Naive B cell (primary cell): ENCODE data around the gene CKAP2L. TPM values are rescaled to one million over a fixed set of nuclear protein-coding genes. Genes with fewer than 3 reads are reported as not detected.

Experiments used
- ATAC-seq, 2 donors: fragments of 150-1000 bp; cut with Tn5 transposase; 2 replicates each; pipeline ENCODE4 v1.10.0; 2021; ENCODE audit warnings: low read depth in 2 of 2, mild to moderate bottlenecking in 2 of 2, moderate library complexity in 2 of 2
- DNase-seq: peaks from one replicate; pipeline ENCODE4 v3.0.0; 2022
- H3K27ac Mint-ChIP-seq, 6 donors: one replicate each; pipeline ENCODE4 v1.8.0; 2020 to 2022; ENCODE audit warnings: mild to moderate bottlenecking in 6 of 6, mixed read lengths in 6 of 6, moderate library complexity in 5 of 6, inconsistent platforms in 2 of 6
- H3K27me3 Mint-ChIP-seq, 3 donors: one replicate each; pipeline ENCODE4 v1.8.0; 2021 to 2022; ENCODE audit warnings: mixed read lengths in 3 of 3, mild to moderate bottlenecking in 1 of 3
- H3K36me3 Mint-ChIP-seq, 2 donors: one replicate each; pipeline ENCODE4 v1.8.0; 2020 to 2022; ENCODE audit warnings: mixed read lengths in 2 of 2, inconsistent platforms in 1 of 2, mild to moderate bottlenecking in 1 of 2
- H3K4me1 Mint-ChIP-seq, 3 donors: one replicate each; pipeline ENCODE4 v1.8.0; 2020 to 2022; ENCODE audit warnings: mixed read lengths in 3 of 3, inconsistent platforms in 1 of 3, mild to moderate bottlenecking in 1 of 3, moderate library complexity in 1 of 3
- H3K4me3 Mint-ChIP-seq, 8 donors: one replicate each; pipeline ENCODE4 v1.8.0; 2020 to 2022; ENCODE audit warnings: mild to moderate bottlenecking in 8 of 8, mixed read lengths in 8 of 8, moderate library complexity in 8 of 8, inconsistent platforms in 2 of 8
- H3K9me3 Mint-ChIP-seq, 7 donors: one replicate each; pipeline ENCODE4 v1.8.0; 2020 to 2022; ENCODE audit warnings: mixed read lengths in 7 of 7, mild to moderate bottlenecking in 5 of 7, inconsistent platforms in 2 of 7, moderate library complexity in 1 of 7
- polyA plus RNA-seq, 6 donors: library from polyadenylated mRNA; unstranded; fragments of 300-500 nt; fragmentation: Illumina TruSeq; gene quantifications; one replicate each; pipeline ENCODE4 v1.2.3, GENCODE V29; 2021; ENCODE audit warnings: low read depth in 6 of 6

Gene CKAP2L
- polyA plus RNA-seq, 6 donors from 2014 or later: 0.16 TPM; not detected in 5

DNA sequence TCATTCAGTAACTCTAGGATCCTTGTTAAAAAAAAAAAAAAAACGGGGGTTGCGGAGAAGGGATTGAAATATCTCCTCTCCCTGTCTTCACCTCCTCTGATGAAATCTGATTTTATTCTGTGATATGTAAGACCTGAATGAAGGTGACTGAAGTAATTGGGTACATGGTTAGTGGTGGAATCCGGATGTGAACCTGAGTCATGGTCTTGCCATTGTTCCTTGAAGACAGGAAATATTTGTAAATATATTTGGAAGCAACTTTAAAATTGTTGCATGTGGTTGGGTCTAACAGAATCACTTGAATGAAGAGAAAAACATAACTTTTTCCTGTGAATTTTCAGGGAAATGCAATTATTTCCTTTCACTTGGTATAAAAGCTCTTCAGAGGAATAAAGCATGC is 22.9 kb upstream of the CKAP2L start:
- ATAC-seq (no peak), DNase-seq (no peak)
- no peak overlapping the region for H3K4me3 Mint-ChIP-seq
- no peaks in the 10 kb centered on the region for H3K9me3 Mint-ChIP-seq
- no peak overlapping the region for H3K27ac Mint-ChIP-seq
- H3K4me1 Mint-ChIP-seq: peaks cover 22 to 35% (median 23%) of the 10 kb centered on the region in 3 donors
- no peaks in the 10 kb centered on the region for H3K36me3 Mint-ChIP-seq
- H3K27me3 Mint-ChIP-seq: no peaks in the 10 kb centered on the region

DNA sequence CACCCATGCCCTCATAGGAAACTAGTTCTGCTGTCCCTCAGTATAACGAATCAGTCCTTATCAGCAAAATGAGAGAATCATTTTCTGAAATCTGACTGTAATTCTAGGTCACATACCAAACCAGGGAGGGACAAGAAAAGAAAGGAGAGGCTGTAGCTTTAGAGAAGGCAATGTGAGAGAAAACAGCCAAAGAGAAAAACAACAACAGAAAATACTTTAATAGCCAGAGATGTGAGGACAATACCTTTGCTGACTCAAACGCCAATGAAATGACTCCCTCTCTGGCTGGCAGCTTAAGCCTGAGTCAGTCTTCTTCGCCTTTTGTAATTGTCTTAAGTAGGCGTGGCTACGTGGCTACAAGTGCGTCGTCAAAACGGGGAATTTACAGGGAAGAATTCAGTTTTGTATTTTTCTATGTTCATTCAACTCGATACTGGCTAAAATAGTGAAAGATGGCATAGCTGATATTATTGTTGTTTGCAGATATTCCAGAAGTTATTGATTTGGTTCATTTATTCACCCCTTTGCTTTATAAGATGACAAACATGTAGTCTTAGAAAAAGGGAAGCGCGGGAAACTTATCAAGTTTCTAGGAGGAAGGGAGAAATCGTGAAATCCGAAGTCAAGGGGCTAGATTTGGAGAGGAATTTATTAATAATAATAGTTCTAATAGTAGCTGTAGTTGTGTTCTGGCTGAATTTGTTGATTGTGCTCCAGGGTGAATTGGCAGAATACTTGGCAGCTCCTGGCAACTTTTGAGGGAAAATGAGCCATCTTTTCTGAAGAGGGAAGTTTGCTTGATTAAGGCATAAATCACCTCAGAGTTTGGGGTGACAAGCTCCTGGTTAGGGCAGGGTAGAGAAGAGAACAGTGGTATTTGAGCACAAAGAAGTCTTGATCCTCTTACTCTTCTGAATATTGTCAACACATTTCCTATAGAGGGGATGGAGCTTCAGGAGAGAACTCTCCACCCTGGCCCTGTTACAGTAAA is 20.1 kb upstream of the CKAP2L start, which contains the start of gene IL1A:
Gene IL1A, minus strand, starts transcription at position 295 of the 991 bp plus-strand sequence. CDS start 723 bp downstream, outside the sequence.
- peak within 1 kb of the TSS in 7 of 8 donors; percentile 3 to 51 (median 32) for H3K4me3 Mint-ChIP-seq
- peak within 1 kb of the TSS in 2 of 6 donors; percentile 13 to 51 for H3K27ac Mint-ChIP-seq
- no peaks in the 10 kb centered on the region for H3K36me3 Mint-ChIP-seq
- peaks cover 32 to 40% (median 32%) of the 10 kb centered on the region in 3 donors for H3K4me1 Mint-ChIP-seq
- H3K27me3 Mint-ChIP-seq: no peaks in the 10 kb centered on the region
- ATAC-seq (peak; percentile 24 to 53), DNase-seq (no peak)
- H3K9me3 Mint-ChIP-seq: no peaks in the 10 kb centered on the region

DNA sequence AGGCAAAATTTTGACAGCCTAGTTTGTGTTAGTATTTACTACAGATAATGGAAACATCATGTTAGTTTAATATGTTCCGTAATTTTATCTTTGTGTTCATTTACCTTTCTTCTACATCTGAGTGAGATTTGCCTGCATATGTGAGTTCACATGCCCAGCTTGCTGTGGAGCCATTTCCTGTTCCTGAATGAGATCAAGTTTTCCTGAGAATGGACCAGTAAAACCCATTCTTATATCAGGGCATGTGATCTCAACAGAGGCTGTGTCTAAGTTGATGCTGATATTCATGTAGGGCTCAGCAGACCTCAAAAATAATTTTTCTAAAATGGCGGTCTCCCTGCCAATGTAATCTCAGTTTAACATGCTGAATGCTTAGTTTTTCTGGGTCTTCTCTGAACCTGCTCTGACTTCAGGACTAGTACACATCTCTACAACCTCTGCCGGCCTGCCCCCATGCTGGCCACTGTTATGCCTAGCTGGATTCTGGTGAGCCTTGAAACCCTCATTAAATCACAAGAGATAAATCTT is 18.8 kb upstream of the CKAP2L start:
- H3K4me3 Mint-ChIP-seq: peak overlapping the region in 2 of 8 donors; percentile 32 to 42
- no peak for DNase-seq
- H3K27ac Mint-ChIP-seq: peak overlapping the region in 2 of 6 donors; percentile 13 to 51
- H3K27me3 Mint-ChIP-seq: no peaks in the 10 kb centered on the region
- no peaks in the 10 kb centered on the region for H3K36me3 Mint-ChIP-seq
- H3K4me1 Mint-ChIP-seq: peaks cover 31 to 34% (median 32%) of the 10 kb centered on the region in 3 donors
- H3K9me3 Mint-ChIP-seq: no peaks in the 10 kb centered on the region
- ATAC-seq: no peak

DNA sequence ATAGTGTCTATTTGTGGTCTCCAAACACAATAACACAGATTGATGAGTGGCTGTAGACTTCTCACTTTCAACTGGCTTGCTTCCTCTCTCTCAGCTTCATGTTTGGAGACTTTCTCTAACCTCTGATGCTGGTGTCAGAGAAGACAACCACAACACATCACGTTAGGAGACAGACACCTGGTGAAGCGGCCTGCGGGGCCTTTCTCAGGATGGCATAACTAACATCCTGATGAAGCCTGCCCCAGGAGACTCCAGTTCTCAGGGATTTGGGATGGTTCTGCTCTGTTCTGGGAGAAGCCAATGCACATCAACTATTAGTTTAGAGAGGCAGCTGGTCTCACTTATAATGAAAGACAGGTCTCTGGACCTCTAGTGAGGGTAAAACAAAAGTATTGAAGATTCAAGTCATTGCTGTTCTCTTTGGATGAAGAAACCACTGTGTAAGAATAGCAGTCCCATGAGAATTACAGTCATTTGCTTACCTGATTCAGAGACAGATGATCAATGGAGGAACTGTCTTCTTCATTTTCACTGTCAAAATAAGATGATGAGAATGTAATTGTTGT is 17.9 kb upstream of the CKAP2L start:
- Mint-ChIP-seq H3K27me3 (peaks cover 0 to 7% (median 4%) of the 10 kb centered on the region in 3 donors), H3K4me1 (peaks cover 26 to 29% (median 28%) of the 10 kb centered on the region in 3 donors), H3K36me3 (peaks cover 0 to under 1% of the 10 kb centered on the region in 2 donors), H3K27ac (peak overlapping the region in 3 of 6 donors; percentile 35 to 68 (median 57)), H3K9me3 (no peaks in the 10 kb centered on the region), H3K4me3 (peak overlapping the region in 2 of 8 donors; percentile 25 to 29)
- DNase-seq (no peak), ATAC-seq (peak; percentile 51 to 78)

DNA sequence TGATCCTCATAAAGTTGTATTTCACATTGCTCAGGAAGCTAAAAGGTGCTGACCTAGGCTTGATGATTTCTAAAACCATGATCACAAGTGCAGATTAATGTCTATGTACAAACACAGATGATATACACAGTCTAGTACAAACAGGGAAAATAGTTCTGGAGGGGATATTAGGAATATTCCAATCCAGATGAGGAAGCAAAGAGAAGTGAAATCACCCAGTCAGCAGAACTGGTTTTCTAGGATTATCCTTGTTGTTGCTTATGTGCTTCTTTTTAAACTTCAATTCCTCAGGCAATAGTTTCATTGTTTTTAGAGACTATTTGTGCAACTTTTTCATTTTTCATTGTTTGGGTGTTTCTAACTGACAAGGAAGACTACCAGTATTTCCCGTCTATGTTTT is 15.2 kb upstream of the CKAP2L start:
- Mint-ChIP-seq H3K27me3 (peaks cover 6 to 22% (median 10%) of the 10 kb centered on the region in 3 donors), H3K4me1 (peaks cover 29 to 32% (median 31%) of the 10 kb centered on the region in 3 donors), H3K9me3 (no peaks in the 10 kb centered on the region), H3K4me3 (no peak overlapping the region), H3K36me3 (peaks cover 0 to 6% of the 10 kb centered on the region in 2 donors), H3K27ac (no peak overlapping the region)
- DNase-seq (no peak), ATAC-seq (no peak)

DNA sequence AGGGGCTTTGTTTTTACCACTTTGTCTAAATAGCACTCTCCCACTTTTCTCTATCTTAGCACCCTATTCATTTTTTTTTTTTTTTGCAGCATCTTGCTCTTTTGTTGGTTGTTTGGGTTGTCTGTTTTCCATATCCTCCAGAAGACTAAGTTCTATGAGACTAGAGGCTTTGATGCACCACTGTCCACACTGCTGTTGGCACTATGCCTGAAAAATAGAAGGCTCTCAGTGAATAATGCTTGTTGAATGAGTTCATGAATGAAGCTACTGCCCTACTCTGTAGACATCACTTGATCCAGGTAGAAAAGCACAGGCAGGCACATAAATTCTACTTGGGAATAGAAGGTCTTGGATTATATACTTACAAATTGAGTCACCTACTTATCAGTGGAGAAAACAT is 12.6 kb upstream of the CKAP2L start:
- Mint-ChIP-seq H3K4me3 (no peak overlapping the region), H3K4me1 (peaks cover 12 to 16% (median 15%) of the 10 kb centered on the region in 3 donors), H3K9me3 (no peaks in the 10 kb centered on the region), H3K27ac (peak overlapping the region in 2 of 6 donors; percentile 3 to 88), H3K27me3 (peaks cover 6 to 22% (median 10%) of the 10 kb centered on the region in 3 donors), H3K36me3 (peaks cover 0 to 6% of the 10 kb centered on the region in 2 donors)
- DNase-seq (no peak), ATAC-seq (no peak)

DNA sequence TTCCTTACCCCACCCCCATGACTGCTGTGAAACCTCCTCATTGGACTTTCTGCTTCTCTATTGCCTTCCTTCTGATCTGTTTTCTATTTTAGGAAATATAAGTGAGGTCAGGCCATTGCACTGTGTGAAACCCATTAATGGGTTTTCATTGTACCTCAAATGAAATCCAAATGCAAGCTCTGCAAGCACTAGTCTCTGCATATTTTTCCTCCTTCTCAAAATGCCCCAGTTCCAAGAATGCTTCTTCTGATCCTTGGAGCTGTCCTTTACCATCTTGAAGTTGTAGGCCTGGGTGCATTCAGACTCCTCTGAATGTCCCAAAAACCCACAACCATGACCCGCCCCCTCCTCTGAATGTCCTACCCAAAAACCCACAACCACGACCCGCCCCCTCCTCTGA is 11.7 kb upstream of the CKAP2L start:
- Mint-ChIP-seq H3K27me3 (peaks cover 6 to 22% (median 10%) of the 10 kb centered on the region in 3 donors), H3K4me1 (peaks cover 5 to 13% (median 8%) of the 10 kb centered on the region in 3 donors), H3K27ac (peak overlapping the region in 1 of 6 donors; percentile 36), H3K4me3 (no peak overlapping the region), H3K9me3 (no peaks in the 10 kb centered on the region), H3K36me3 (peaks cover 0 to 6% of the 10 kb centered on the region in 2 donors)
- no peak for DNase-seq
- ATAC-seq: no peak

DNA sequence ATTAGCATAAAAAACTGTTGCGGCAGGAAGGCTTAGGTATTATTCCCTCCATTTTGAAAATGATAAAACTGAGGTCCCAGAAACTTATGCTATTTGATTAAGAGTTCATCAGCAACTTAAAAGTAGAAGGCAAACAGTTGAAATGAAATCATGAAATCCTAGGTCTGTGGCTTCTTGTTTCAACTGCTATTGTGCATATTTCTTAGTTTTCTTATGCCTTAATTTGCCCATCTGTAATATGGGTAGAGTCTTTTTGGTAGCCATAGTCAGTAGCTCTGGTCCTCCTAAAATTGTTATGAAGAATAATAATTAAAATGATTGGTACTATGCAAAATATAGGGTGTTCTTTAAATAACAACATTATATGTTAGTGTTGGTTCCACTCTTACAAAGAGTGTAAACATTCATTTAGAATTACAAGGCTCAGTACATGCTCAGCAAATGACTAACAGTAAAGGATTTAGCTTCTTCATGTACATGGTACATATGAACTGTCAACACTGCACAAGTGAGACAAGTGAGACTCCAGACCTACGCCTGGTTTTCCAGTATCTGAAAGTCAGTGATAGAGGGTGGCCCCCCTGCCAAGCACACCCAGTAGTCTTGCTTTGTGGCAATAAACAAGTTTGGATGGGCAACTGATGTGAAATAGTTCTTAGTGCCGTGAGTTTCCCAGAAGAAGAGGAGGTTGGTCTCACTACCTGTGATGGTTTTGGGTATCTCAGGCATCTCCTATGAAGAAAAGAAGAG is 10.3 kb upstream of the CKAP2L start:
- Mint-ChIP-seq H3K4me3 (no peak overlapping the region), H3K27me3 (peaks cover 6 to 22% (median 10%) of the 10 kb centered on the region in 3 donors), H3K36me3 (peaks cover 0 to 6% of the 10 kb centered on the region in 2 donors), H3K27ac (no peak overlapping the region), H3K9me3 (no peaks in the 10 kb centered on the region), H3K4me1 (peaks cover 5 to 13% (median 8%) of the 10 kb centered on the region in 3 donors)
- ATAC-seq: no peak
- DNase-seq: no peak

DNA sequence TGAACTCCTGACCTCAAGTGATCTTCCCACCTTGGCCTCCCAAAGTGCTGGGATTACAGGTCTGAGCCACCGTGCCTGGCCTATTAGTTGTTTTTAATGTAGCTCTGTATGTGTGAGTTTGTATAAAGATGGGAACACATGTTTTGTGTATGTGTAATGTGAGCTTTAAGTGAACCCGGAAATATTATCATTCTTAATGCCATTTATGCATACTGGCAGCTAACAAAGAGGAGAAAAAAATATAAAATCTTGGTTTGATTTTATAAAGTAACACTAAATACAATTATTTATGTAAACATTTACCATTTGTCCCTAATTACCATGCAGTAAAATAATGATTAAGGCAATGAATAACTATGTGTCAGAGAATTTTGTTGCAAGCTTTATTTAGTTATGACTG is 9.1 kb upstream of the CKAP2L start:
- H3K4me1 Mint-ChIP-seq: peaks cover 8 to 16% (median 9%) of the 10 kb centered on the region in 3 donors
- H3K4me3 Mint-ChIP-seq: peak overlapping the region in 1 of 8 donors; percentile 23
- no peak for DNase-seq
- H3K27ac Mint-ChIP-seq: no peak overlapping the region
- peaks cover 6 to 22% (median 10%) of the 10 kb centered on the region in 3 donors for H3K27me3 Mint-ChIP-seq
- no peaks in the 10 kb centered on the region for H3K9me3 Mint-ChIP-seq
- ATAC-seq: no peak
- peaks cover 0 to 6% of the 10 kb centered on the region in 2 donors for H3K36me3 Mint-ChIP-seq

DNA sequence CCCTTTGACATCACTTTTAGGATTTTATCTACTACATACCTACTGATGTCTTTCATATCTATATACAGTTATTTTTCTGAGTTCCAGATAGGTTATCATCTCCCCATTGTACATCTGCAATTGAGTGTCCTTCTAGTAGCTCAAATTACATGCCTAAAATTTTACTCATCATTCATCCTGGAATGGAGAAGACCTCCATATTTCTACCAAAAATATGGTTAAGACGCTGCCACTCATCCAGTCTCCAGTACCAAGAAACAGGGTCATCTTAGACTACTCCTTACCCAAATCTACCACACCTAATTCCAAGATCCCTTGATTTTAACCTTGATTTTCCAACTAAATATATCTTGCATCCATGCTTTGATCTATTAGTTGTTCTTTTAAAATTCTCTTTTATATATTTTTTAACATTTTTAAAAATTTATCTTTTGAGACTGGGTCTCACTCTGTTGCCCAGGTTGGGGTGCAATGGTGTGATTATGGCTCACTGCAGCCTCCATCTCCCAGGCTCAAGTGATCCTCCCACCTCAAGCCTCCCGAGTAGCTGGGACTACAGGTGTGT is 8.6 kb upstream of the CKAP2L start:
- no peak overlapping the region for H3K27ac Mint-ChIP-seq

DNA sequence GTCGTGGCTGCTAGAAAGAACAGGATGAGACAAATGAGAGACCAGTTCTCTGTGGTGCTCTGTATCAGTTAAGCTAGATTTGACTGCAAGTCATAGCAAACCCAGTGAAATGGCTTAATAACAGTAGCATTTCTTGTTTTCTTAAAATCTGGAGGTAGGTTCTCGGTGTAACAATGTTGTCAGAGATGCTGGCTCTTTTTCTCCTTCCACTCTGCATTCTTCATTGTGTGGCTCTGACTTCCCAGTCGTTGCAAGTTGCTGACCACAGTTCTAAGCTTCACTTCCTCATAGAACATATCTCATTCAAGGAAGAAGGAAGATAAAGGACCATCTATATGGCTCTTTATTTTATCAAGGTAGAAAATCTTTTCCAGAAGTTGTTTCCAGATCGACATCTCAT is 7.9 kb upstream of the CKAP2L start:
- H3K9me3 Mint-ChIP-seq: peaks cover 0 to 1% (median 0%) of the 10 kb centered on the region in 7 donors
- ATAC-seq (no peak), DNase-seq (no peak)
- H3K36me3 Mint-ChIP-seq: peaks cover 0 to 6% of the 10 kb centered on the region in 2 donors
- H3K27ac Mint-ChIP-seq: no peak overlapping the region
- H3K27me3 Mint-ChIP-seq: peaks cover 6 to 16% (median 6%) of the 10 kb centered on the region in 3 donors
- H3K4me1 Mint-ChIP-seq: peaks cover 16 to 28% (median 19%) of the 10 kb centered on the region in 3 donors
- no peak overlapping the region for H3K4me3 Mint-ChIP-seq

More for the DNA sequence above, 8.6 kb upstream of the CKAP2L start:
- DNase-seq (no peak), ATAC-seq (no peak)
- Mint-ChIP-seq H3K4me1 (peaks cover 9 to 22% (median 13%) of the 10 kb centered on the region in 3 donors), H3K9me3 (no peaks in the 10 kb centered on the region), H3K4me3 (no peak overlapping the region), H3K27me3 (peaks cover 6 to 22% (median 10%) of the 10 kb centered on the region in 3 donors), H3K36me3 (peaks cover 0 to 6% of the 10 kb centered on the region in 2 donors)

DNA sequence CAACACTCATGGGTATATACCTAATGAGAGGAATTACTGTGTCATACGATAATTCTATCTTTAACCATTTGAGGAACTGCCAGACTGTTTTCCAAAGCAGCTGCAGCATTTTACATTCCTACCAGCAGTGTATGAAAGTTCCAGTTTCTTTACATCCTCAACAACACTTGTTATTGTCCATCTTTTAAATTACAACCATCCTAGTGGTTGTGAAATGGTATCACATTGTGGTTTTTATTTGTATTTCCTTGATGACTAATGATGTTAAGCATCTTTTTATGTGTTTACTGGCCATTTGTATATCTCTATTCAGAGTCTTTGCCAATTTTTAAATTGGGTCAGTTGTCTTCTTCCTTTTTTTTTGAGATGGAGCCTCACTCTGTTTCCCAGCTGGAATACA is 4.0 kb upstream of the CKAP2L start:
- no peaks in the 10 kb centered on the region for H3K27me3 Mint-ChIP-seq
- H3K4me1 Mint-ChIP-seq: peaks cover 30 to 39% (median 32%) of the 10 kb centered on the region in 3 donors
- H3K36me3 Mint-ChIP-seq: no peaks in the 10 kb centered on the region
- H3K9me3 Mint-ChIP-seq: peaks cover 0 to 1% (median 0%) of the 10 kb centered on the region in 7 donors
- DNase-seq (no peak), ATAC-seq (no peak)
- no peak overlapping the region for H3K27ac Mint-ChIP-seq
- H3K4me3 Mint-ChIP-seq: peak overlapping the region in 2 of 8 donors; percentile 59 to 72
